NCI-H2227 (cell line): ENCODE measurements around the gene C15orf39.
"Not testable (repeated sequence)": the region's sequence is repeated elsewhere in the genome, so short reads cannot be mapped to it uniquely, and the experiment has no call there.

ENCODE experiments used
- DNase-seq: peaks from one replicate; lab custom pipeline; 2025; ENCODE audit not compliant: unreplicated experiment; lab: John Stamatoyannopoulos, UW

The C15orf39 gene

GRCh38 chr15:75259873-75260272 lies 58.2 kb downstream of the C15orf39 start:
- DNase-seq, result not testable (repeated sequence)
